Measurements from ENCODE around the gene DNAJC5.

- TF ChIP-seq CTCF (IDR thresholded peaks at IDR 0.05): no peak
- no peak for TF ChIP-seq POLR2A (IDR thresholded peaks at IDR 0.05)
Observed at GRCh38 chr20:63889241-63890200, 5.4 kb upstream of the DNAJC5 start.
